GM12874 (cell line): ENCODE results near the gene BRD4.

Source experiments
- CTCF ChIP-seq: IDR thresholded peaks from 2 replicates; pipeline ENCODE4 v1.5.1; 2011; ENCODE audit warnings: low read depth, mild to moderate bottlenecking, control low read depth, low read length, moderate library complexity; ENCODE audit not compliant: insufficient read depth

Gene BRD4

GRCh38 chr19:15299568-15300409, 32.5 kb downstream of the BRD4 start:
- no peak for TF ChIP-seq CTCF

GRCh38 chr19:15298847-15299567, 33.3 kb downstream of the BRD4 start:
- no peak for TF ChIP-seq CTCF

GRCh38 chr19:15297416-15298224, 34.7 kb downstream of the BRD4 start:
- no peak for TF ChIP-seq CTCF

- no peak for TF ChIP-seq CTCF
These were observed 35.4 kb downstream of the BRD4 start for GRCh38 chr19:15296841-15297415.

GRCh38 chr19:15296353-15296752, 36.0 kb downstream of the BRD4 start:
- no peak for TF ChIP-seq CTCF

- no peak for TF ChIP-seq CTCF
These were observed 37.8 kb downstream of the BRD4 start for GRCh38 chr19:15294561-15294990.
